ENCODE measurements around the gene PEX13.
"Not testable (repeated sequence)": the region's sequence is repeated elsewhere in the genome, so short reads cannot be mapped to it uniquely, and the experiment has no call there.

Gene PEX13

GRCh38 chr2:61006486-61007105 lies 10.9 kb upstream of the PEX13 start:
- FAIRE-seq, result no peak
- DNase-seq (ENCODE audit: extremely low spot score, insufficient read length, low read depth), result no peak

DNA sequence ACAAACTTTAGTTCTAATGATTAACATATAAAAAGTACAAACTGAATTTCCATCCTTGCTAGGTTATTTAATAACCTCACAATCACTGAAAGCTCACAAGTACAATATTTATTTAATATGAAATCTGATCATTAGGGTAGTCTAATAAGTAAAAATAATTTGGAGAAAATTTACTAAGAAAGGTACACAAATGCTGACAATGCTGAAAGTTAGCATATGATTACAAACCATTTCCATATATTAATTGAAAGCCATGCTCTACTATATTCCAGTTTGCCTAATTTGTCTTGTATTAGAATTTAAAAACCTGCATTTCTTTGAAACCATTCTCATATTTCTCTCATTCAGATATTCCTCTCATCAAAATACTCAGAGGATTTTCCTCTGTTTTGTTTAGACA lies 8.2 kb upstream of the PEX13 start:
- no peak for FAIRE-seq

DNA sequence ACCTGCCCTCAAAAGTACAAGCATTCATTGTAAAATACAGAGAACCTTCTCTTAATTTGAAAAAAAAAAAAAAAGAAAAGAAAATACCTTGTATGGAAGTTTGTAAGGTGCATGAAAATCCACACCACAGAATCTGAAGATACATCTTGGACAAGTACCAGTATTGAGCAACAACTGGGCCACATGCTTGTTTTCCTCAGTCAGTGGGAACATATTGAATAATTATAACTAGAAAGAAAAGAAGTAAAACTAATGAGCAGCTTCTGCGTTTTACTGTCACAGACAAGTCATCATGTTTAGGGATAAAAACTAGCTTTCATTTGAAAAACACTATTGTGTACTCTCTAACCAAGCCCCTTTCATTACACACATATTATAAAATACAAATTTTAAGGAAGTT lies 5.8 kb upstream of the PEX13 start:
- peak; percentile 24 for FAIRE-seq
- no peak for DNase-seq (ENCODE audit: extremely low spot score, insufficient read length, low read depth)

More for the DNA sequence above, 8.2 kb upstream of the PEX13 start:
- no peak for DNase-seq (ENCODE audit: extremely low spot score, insufficient read length, low read depth)

GRCh38 chr2:61012303-61012702 lies 5.2 kb upstream of the PEX13 start:
- DNase-seq (ENCODE audit: extremely low spot score, insufficient read length, low read depth); FAIRE-seq: not testable (repeated sequence)

- DNase-seq (ENCODE audit: extremely low spot score, insufficient read length, low read depth), result no peak
- FAIRE-seq, result no peak
Observed at GRCh38 chr2:61013382-61013781, 4.1 kb upstream of the PEX13 start.

- FAIRE-seq (no peak), DNase-seq (ENCODE audit: extremely low spot score, insufficient read length, low read depth) (no peak)
Observed at GRCh38 chr2:61014763-61015162, 2.8 kb upstream of the PEX13 start.

GRCh38 chr2:61015976-61016375 lies 1.5 kb upstream of the PEX13 start:
- FAIRE-seq (no peak), DNase-seq (ENCODE audit: extremely low spot score, insufficient read length, low read depth) (no peak)

GRCh38 chr2:61016392-61017002 lies 1.0 kb upstream of the PEX13 start:
- peak; percentile 18 for FAIRE-seq
- no peak for DNase-seq (ENCODE audit: extremely low spot score, insufficient read length, low read depth)

- FAIRE-seq (no peak), DNase-seq (ENCODE audit: extremely low spot score, insufficient read length, low read depth) (peak; percentile 62)
Observed at GRCh38 chr2:61017003-61017555, 441 bp upstream of the PEX13 start.

GRCh38 chr2:61018318-61018755 lies 817 bp downstream of the PEX13 start:
- FAIRE-seq (peak; percentile 80), DNase-seq (ENCODE audit: extremely low spot score, insufficient read length, low read depth) (no peak)

DNA sequence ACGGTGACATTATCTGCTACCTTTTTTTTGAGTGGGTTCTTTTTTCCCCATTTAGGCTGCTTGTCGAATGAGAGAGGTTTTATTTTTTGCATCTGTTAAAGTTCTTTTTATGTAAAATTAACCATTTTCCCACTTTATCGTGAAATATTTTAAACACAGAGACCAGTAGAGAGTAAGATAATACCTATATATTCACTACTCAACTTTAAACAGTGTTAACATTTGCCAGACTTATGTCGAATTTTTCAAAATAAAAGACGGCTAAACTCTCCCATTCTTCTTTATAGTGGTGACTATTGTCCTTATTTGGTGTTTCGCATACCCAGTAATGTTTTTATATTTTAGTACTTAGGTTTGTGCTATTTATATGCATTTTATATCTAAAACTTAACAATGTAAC lies 1.3 kb downstream of the PEX13 start:
- no peak for FAIRE-seq
- DNase-seq (ENCODE audit: extremely low spot score, insufficient read length, low read depth), result no peak

DNA sequence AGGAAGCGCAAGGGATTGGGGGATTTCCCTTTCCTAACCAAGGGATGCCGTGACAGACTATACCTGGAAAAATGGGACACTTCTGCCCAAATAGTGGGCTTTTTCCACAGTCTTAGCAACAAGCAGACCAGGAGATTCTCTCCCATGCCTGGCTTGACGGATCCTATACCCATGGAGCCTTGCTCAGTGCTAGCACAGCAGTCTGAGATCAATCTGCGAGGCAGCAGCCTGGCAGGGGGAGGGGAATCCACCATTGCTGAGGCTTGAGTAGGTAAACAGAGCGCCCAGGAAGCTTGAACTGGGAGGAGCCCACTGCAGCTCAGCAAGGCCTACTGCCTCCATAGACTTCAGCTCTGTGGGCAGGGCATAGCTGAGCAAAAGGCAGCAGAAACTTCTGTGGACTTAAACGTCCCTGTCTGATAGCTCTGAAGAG lies 3.7 kb downstream of the PEX13 start:
- no peak for FAIRE-seq

DNA sequence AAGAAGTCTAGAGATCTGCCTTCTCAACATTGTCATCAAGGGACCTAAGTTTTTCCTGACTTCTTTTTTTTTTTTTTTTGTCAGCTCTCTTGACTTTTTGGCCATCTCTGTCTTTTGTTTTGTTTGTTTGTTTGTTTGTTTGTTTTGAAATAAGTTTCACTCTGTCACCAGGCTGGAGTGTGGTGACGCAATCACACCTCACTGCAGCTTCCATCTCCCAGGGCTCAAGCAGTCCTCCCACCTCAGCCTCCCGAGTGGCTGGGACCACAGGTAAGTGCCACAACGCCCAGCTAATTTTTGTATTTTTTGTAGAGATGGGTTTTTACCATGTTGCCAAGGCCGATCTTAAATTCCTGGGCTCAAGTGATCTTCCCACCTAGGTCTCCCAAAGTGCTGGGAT lies 6.2 kb downstream of the PEX13 start:
- DNase-seq (ENCODE audit: extremely low spot score, insufficient read length, low read depth) (no peak), FAIRE-seq (no peak)

More for the DNA sequence above, 3.7 kb downstream of the PEX13 start:
- no peak for DNase-seq (ENCODE audit: extremely low spot score, insufficient read length, low read depth)

DNA sequence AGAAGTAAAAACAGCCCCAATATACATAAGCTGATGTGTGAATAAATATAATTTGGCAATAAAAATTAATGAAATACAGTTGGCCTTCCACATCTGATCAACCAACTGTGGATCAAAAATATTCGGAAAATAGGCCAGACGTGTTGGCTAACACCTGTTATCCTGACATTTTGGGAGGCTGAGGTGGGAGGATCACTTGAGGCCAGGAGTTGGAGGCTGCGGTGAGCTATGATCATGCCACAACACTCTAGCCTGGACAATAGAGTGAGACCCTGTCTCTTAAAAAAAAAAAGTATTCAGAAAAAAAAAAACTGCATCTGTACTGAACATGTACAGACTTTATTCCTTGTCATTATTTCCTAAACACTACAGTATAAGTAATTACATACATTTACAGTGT lies 12.0 kb downstream of the PEX13 start:
- DNase-seq (ENCODE audit: extremely low spot score, insufficient read length, low read depth) (no peak), FAIRE-seq (no peak)

- not testable (repeated sequence) for FAIRE-seq; DNase-seq (ENCODE audit: extremely low spot score, insufficient read length, low read depth)
Observed at GRCh38 chr2:61034592-61034991, 17.1 kb downstream of the PEX13 start.

GRCh38 chr2:61036643-61037042 lies 19.1 kb downstream of the PEX13 start:
- not testable (repeated sequence) for FAIRE-seq; DNase-seq (ENCODE audit: extremely low spot score, insufficient read length, low read depth)

- no peak for FAIRE-seq
- DNase-seq (ENCODE audit: extremely low spot score, insufficient read length, low read depth), result no peak
Observed at GRCh38 chr2:61042807-61043206, 25.3 kb downstream of the PEX13 start.

- DNase-seq (ENCODE audit: extremely low spot score, insufficient read length, low read depth) (no peak), FAIRE-seq (no peak)
Observed at GRCh38 chr2:61044636-61045035, 27.1 kb downstream of the PEX13 start.

GRCh38 chr2:61045226-61045625 lies 27.7 kb downstream of the PEX13 start:
- DNase-seq (ENCODE audit: extremely low spot score, insufficient read length, low read depth), result no peak
- no peak for FAIRE-seq

DNA sequence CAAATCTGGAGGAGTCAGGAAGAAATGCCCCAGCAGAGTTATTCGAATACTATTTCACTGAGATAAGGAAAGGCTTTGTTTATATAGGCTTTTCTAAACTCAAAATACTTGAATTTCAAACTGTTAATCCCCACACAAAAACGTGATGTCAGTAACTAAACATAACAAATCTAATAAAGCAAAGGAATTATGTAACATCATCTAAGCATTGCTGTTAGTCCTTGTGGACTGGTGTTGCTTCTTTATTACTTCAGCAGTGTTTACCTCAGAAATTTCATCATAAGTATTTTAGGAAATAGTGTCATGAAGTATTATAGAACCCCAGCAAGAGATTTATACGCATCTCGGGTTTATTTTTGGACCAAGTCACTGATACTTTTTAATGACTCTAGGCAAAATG lies 28.5 kb downstream of the PEX13 start:
- DNase-seq (ENCODE audit: extremely low spot score, insufficient read length, low read depth) (no peak), FAIRE-seq (no peak)

- DNase-seq (ENCODE audit: extremely low spot score, insufficient read length, low read depth) (no peak), FAIRE-seq (no peak)
Observed at GRCh38 chr2:61055557-61055956, 38.0 kb downstream of the PEX13 start.

GRCh38 chr2:61057562-61057961 lies 40.0 kb downstream of the PEX13 start:
- no peak for FAIRE-seq
- no peak for DNase-seq (ENCODE audit: extremely low spot score, insufficient read length, low read depth)

All from GM18507 (cell line).